Spleen (tissue), 7 donors: ENCODE results near the gene IFT43.

ENCODE experiments used
- CTCF ChIP-seq, 11 experiments: fragments of 200-600 bp in 7 of 11; fragments of 450-650 bp in 4 of 11; sonication (generic) in 4 of 11; IDR thresholded peaks in 8 of 11; conservative IDR thresholded peaks in 3 of 11; 1 replicate in 7 of 11; 2 replicates in 4 of 11; pipeline versions ENCODE4 v1.4.0 to v1.8.0; 2016 to 2021; ENCODE audit warnings: antibody characterized with exemption in 11 of 11, inconsistent platforms in 4 of 11, mild to moderate bottlenecking in 1 of 11
- POLR2A ChIP-seq, 3 donors: fragments of 450-650 bp; IDR thresholded peaks; one replicate each; pipeline ENCODE4 v1.5.1; 2017; ENCODE audit warnings: antibody characterized with exemption in 3 of 3, mild to moderate bottlenecking in 1 of 3
- POLR2AphosphoS5 ChIP-seq, 3 donors: sonication (generic); formaldehyde crosslinking; IDR thresholded peaks; one replicate each; pipeline ENCODE4 v1.5.1; 2017; ENCODE audit warnings: antibody characterized with exemption in 3 of 3
- donor health status: DM: no; HTN: no; CAD: no; lungs with moderate emphysema.
- donor health status: DM: no; HTN: no; CAD: no.
- donor health status: DM: no; HTN: no; CAD: no.

DNA sequence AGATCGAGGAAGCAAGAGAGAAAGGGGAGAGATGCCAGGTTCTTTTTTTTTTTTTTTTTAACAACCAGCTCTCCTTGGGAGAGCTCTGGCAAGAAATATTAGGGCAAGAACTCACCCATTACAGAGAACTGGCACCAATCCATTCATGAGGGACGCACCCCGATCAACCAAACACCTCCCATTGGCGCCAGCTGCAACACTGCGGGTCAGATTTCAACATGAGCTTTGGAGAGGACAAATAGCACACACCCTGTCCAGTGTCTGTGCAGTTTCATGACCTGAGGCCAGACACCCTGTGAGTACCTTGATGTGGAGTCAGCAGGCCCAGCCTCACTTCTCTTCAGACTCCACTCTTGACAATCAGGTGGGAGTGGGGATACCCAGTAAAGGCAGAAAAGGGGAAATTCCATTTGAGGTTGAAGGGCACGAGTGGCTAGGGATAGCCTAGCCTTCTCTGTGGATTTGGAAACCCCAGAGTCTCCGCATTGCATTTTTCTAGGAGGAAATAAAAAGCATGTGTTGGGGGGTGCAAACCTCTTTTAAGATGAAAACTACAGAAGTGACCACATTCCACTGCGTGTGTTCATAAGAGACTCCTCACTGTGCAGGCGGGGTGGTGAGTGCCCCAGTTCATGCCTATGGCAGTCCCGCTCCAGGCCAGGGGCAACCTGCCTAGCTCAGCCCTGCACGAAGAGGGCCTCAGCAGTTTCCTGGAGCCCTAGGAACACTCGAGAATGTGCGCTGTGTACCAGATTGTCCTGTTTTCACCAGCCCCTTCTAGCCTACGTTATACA, 123.7 kb downstream of the IFT43 start:
- TF ChIP-seq CTCF (IDR thresholded peaks at IDR 0.05 in 8 of 11, conservative IDR thresholded peaks at IDR 0.05 in 3 of 11) (no peak), POLR2A (IDR thresholded peaks at IDR 0.05) (no peak), POLR2AphosphoS5 (IDR thresholded peaks at IDR 0.05) (no peak)
